Stomach (tissue), 9 donors: Measurements from ENCODE around the gene IZUMO1. TPM values are rescaled to one million over a fixed set of nuclear protein-coding genes. Genes with fewer than 3 reads are reported as not detected.
"Not testable (repeated sequence)": the region's sequence is repeated elsewhere in the genome, so short reads cannot be mapped to it uniquely, and the experiment has no call there.

Experiments
- DNase-seq, 2 donors: peaks; one replicate each; pipeline versions ENCODE4 v3.0.0 to v3.0.0-alpha.2; 2013 to 2019
- H3K27ac ChIP-seq, 5 donors: fragments of 200-600 bp in 4 of 5; sonication (generic) in 4 of 5; one replicate each; pipeline ENCODE4 v1.5.1; 2013 to 2019; ENCODE audit warnings: mild to moderate bottlenecking in 1 of 5, moderate library complexity in 1 of 5
- H3K27me3 ChIP-seq, 3 donors: fragments of 200-600 bp; sonication (generic); one replicate each; pipeline ENCODE4 v1.5.1; 2017 to 2019; ENCODE audit warnings: mixed run types in 1 of 3
- H3K36me3 ChIP-seq, 4 donors: fragments of 200-600 bp; sonication (generic); 1 replicate in 3 of 4; 2 replicates in 1 of 4; pipeline ENCODE4 v1.5.1; 2016 to 2019
- H3K4me1 ChIP-seq, 4 donors: fragments of 200-600 bp; sonication (generic); one replicate each; pipeline ENCODE4 v1.5.1; 2016 to 2019
- H3K4me3 ChIP-seq, 4 donors: fragments of 200-600 bp; sonication (generic) in 3 of 4; one replicate each; pipeline ENCODE4 v1.5.1; 2016 to 2019; ENCODE audit warnings: mild to moderate bottlenecking in 1 of 4
- H3K9me3 ChIP-seq, 4 donors: fragments of 200-600 bp; sonication (generic); one replicate each; pipeline ENCODE4 v1.5.1; 2016 to 2019
- CTCF ChIP-seq, 7 experiments: fragments of 450-650 bp in 4 of 7; fragments of 200-600 bp in 3 of 7; sonication (generic) in 3 of 7; IDR thresholded peaks; one replicate each; pipeline ENCODE4 v1.5.1; 2016 to 2019; ENCODE audit warnings: antibody characterized with exemption in 7 of 7, control low read depth in 2 of 7, mild to moderate bottlenecking in 1 of 7
- EP300 ChIP-seq: sonication (generic); formaldehyde crosslinking; IDR thresholded peaks from one replicate; pipeline ENCODE4 v1.6.1; 2017; ENCODE audit warnings: antibody characterized with exemption
- POLR2A ChIP-seq, 4 donors: fragments of 450-650 bp; IDR thresholded peaks; one replicate each; pipeline ENCODE4 v1.6.1; 2016; ENCODE audit warnings: antibody characterized with exemption in 4 of 4, control low read depth in 2 of 4, mild to moderate bottlenecking in 1 of 4, moderate library complexity in 1 of 4
- POLR2AphosphoS5 ChIP-seq, 3 donors: sonication (generic); formaldehyde crosslinking; IDR thresholded peaks; one replicate each; pipeline ENCODE4 v1.6.1; 2016; ENCODE audit warnings: antibody characterized with exemption in 3 of 3
- WGBS, 5 donors: extraction: QIAGEN DNeasy Blood & Tissue Kit in 3 of 5; methylation state at CpG; one replicate each; pipeline versions ENCODE4 v1.1.5 to v1.1.7; 2013 to 2018; 5-methylcytosine and 5-hydroxymethylcytosine counted together
- intact Hi-C: fragments of 100-400 bp; cut with DNase I; formaldehyde crosslinking; loops from one replicate; pipeline ENCODE4 v1.15.1; 2023; ENCODE audit warnings: low total_unique reads
- polyA plus RNA-seq, 3 donors: library from polyadenylated mRNA; stranded (reverse); fragments of 200-250 nt; gene quantifications; one replicate each; pipeline ENCODE4 v1.2.3, GENCODE V29; 2013
- small RNA-seq, 4 donors: library from RNA; depleted of rRNA; stranded (forward); fragments of <200 nt; gene quantifications; one replicate each; pipeline ENCODE3, GENCODE V24; 2016
- total RNA-seq, 5 donors: library from RNA; depleted of rRNA; stranded (reverse); fragments of >200 nt; gene quantifications; one replicate each; pipeline versions ENCODE4 v1.1.0 to v1.2.3, GENCODE V29; 2014 to 2016
- donor health status: healthy with polysubstance abuse.
- donor health status: Bipolar disorder and iron deficiency.
- donor health status: healthy.

Gene IZUMO1
- total and polyA plus RNA-seq, 8 donors = 0.62 to 14.3 (median 4.0) TPM; not detected in 3

GRCh38 chr19:48695743-48696352, 50.9 kb downstream of the IZUMO1 start, which contains the start of gene FUT2:
TSS of gene FUT2 (plus strand) at chr19:48695971. CDS start at chr19:48702957, 6,986 bp downstream.
- H3K4me1 ChIP-seq = peaks cover 17 to 36% (median 26%) of the 10 kb centered on the region in 4 donors
- intact Hi-C loops = no loop called here
- peak; percentile 90 to 92 for DNase-seq
- peak within 1 kb of the TSS; percentile 40 to 58 (median 47) for H3K4me3 ChIP-seq
- H3K27me3 ChIP-seq = peaks cover 0 to 23% (median 8%) of the 10 kb centered on the region in 3 donors
- 17 to 31% (median 22%) methylated on average over 13 to 16 of the region's 16 CpGs for WGBS, 5 donors
- peak within 1 kb of the TSS; percentile 86 to 94 (median 88) for H3K27ac ChIP-seq
- no peaks in the 10 kb centered on the region for H3K9me3 ChIP-seq
- TF ChIP-seq EP300 = no peak
- peak in 2 of 4 donors; percentile 59 to 93 for TF ChIP-seq POLR2A (IDR thresholded peaks at IDR 0.05)
- no peak for TF ChIP-seq CTCF (IDR thresholded peaks at IDR 0.05)
- peak in 2 of 3 donors; percentile 95 for TF ChIP-seq POLR2AphosphoS5 (IDR thresholded peaks at IDR 0.05)
- peaks cover 0 to 5% (median 1%) of the 10 kb centered on the region in 4 donors for H3K36me3 ChIP-seq

GRCh38 chr19:48693629-48694028, 53.1 kb downstream of the IZUMO1 start:
- intact Hi-C loops, DNase-seq, H3K4me3 ChIP-seq, H3K9me3 ChIP-seq, H3K36me3 ChIP-seq: not testable (repeated sequence)
- H3K27me3 ChIP-seq = peaks cover 0 to 23% (median 8%) of the 10 kb centered on the region in 3 donors
- peaks cover 13 to 44% (median 25%) of the 10 kb centered on the region in 4 donors for H3K4me1 ChIP-seq
- peak overlapping the region in 1 of 5 donors; percentile 88 for H3K27ac ChIP-seq
- 86 to 94% (median 88%) methylated on average over 9 of the region's 9 CpGs for WGBS, 5 donors

Small RNAs within 50 kb of the gene (small RNA-seq; reads per million reads assigned to genes)
- 0 reads per million in 4 donors for gene RNU6-317P

Other genes starting within 250 kb of the IZUMO1 start
- 10 to 100 TPM in 1 of 5 donors, 1 to 10 TPM in 1, under 1 TPM in 2, not detected in 1; 0.45 to 23.5 (median 1.1) TPM for gene LMTK3, start 235.1 kb downstream of the IZUMO1 start, total RNA-seq
- 1 to 10 TPM; 1.1 to 3.5 (median 2.8) TPM for gene LMTK3, start 235.1 kb downstream of the IZUMO1 start, polyA plus RNA-seq
- gene SULT2B1, start 194.7 kb downstream of the IZUMO1 start, total RNA-seq = 1 to 10 TPM in 2 of 5 donors, not detected in 3; 2.6 to 3.1 TPM
- 10 to 100 TPM in 1 of 3 donors, 1 to 10 TPM in 2; 2.0 to 46.8 (median 5.0) TPM for gene SULT2B1, start 194.7 kb downstream of the IZUMO1 start, polyA plus RNA-seq
- not detected for gene SPACA4, start 140.2 kb downstream of the IZUMO1 start, total RNA-seq
- not detected for gene SPACA4, start 140.2 kb downstream of the IZUMO1 start, polyA plus RNA-seq
- gene FAM83E, start 131.8 kb downstream of the IZUMO1 start, total RNA-seq = 100 to 1,000 TPM in 2 of 5 donors, 10 to 100 TPM in 3; 17.5 to 275 (median 56.0) TPM
- gene FAM83E, start 131.8 kb downstream of the IZUMO1 start, polyA plus RNA-seq = 10 to 100 TPM; 13.3 to 62.5 (median 15.4) TPM
- 1,000 to 10,000 TPM; 1,272 to 3,316 (median 1,768) TPM for gene RPL18, start 127.7 kb downstream of the IZUMO1 start, total RNA-seq
- gene RPL18, start 127.7 kb downstream of the IZUMO1 start, polyA plus RNA-seq = 1,000 to 10,000 TPM; 2,771 to 3,739 (median 3,620) TPM
- gene SPHK2, start 127.4 kb downstream of the IZUMO1 start, total RNA-seq = 100 to 1,000 TPM in 1 of 5 donors, 10 to 100 TPM in 4; 10.6 to 156 (median 19.2) TPM
- gene SPHK2, start 127.4 kb downstream of the IZUMO1 start, polyA plus RNA-seq = 10 to 100 TPM in 2 of 3 donors, 1 to 10 TPM in 1; 9.4 to 20.5 (median 19.9) TPM
- gene DBP, start 109.5 kb downstream of the IZUMO1 start, total RNA-seq = 10 to 100 TPM in 1 of 5 donors, 1 to 10 TPM in 3, not detected in 1; 7.2 to 21.7 (median 9.7) TPM
- gene DBP, start 109.5 kb downstream of the IZUMO1 start, polyA plus RNA-seq = 10 to 100 TPM in 1 of 3 donors, 1 to 10 TPM in 2; 4.2 to 29.0 (median 9.2) TPM
- 10 to 100 TPM in 2 of 5 donors, 1 to 10 TPM in 2, not detected in 1; 1.8 to 33.0 (median 18.1) TPM for gene CA11, start 100.7 kb downstream of the IZUMO1 start, total RNA-seq
- gene CA11, start 100.7 kb downstream of the IZUMO1 start, polyA plus RNA-seq = 10 to 100 TPM; 15.7 to 17.7 (median 15.8) TPM
- gene NTN5, start 73.9 kb downstream of the IZUMO1 start, total RNA-seq = not detected
- 1 to 10 TPM in 1 of 3 donors, not detected in 2; 1.3 TPM for gene NTN5, start 73.9 kb downstream of the IZUMO1 start, polyA plus RNA-seq
- 10 to 100 TPM; 23.2 to 42.0 (median 33.2) TPM for gene FUT2, start 50.9 kb downstream of the IZUMO1 start, total RNA-seq
- gene FUT2, start 50.9 kb downstream of the IZUMO1 start, polyA plus RNA-seq = 10 to 100 TPM; 22.7 to 76.8 (median 25.8) TPM
- 1 to 10 TPM in 1 of 5 donors, under 1 TPM in 1, not detected in 3; 0.55 to 3.6 TPM for gene MAMSTR, start 27.2 kb downstream of the IZUMO1 start, total RNA-seq
- 1 to 10 TPM in 2 of 3 donors, under 1 TPM in 1; 0.46 to 1.5 (median 1.5) TPM for gene MAMSTR, start 27.2 kb downstream of the IZUMO1 start, polyA plus RNA-seq
- gene RASIP1, start 6.3 kb downstream of the IZUMO1 start, total RNA-seq = 10 to 100 TPM in 1 of 5 donors, 1 to 10 TPM in 4; 4.7 to 26.8 (median 8.8) TPM
- 10 to 100 TPM; 11.1 to 44.9 (median 29.3) TPM for gene RASIP1, start 6.3 kb downstream of the IZUMO1 start, polyA plus RNA-seq
- gene FUT1, start 5.7 kb upstream of the IZUMO1 start, total RNA-seq = 10 to 100 TPM in 2 of 5 donors, 1 to 10 TPM in 2, not detected in 1; 7.0 to 54.5 (median 11.1) TPM
- gene FUT1, start 5.7 kb upstream of the IZUMO1 start, polyA plus RNA-seq = 1 to 10 TPM; 7.2 to 7.5 (median 7.2) TPM
- not detected for gene FGF21, start 8.6 kb upstream of the IZUMO1 start, total RNA-seq
- gene FGF21, start 8.6 kb upstream of the IZUMO1 start, polyA plus RNA-seq = not detected
- 100 to 1,000 TPM in 1 of 5 donors, 10 to 100 TPM in 4; 22.0 to 320 (median 23.9) TPM for gene BCAT2, start 64.1 kb upstream of the IZUMO1 start, total RNA-seq
- gene BCAT2, start 64.1 kb upstream of the IZUMO1 start, polyA plus RNA-seq = 10 to 100 TPM; 65.8 to 74.5 (median 68.5) TPM
- gene HSD17B14, start 89.6 kb upstream of the IZUMO1 start, total RNA-seq = 10 to 100 TPM in 2 of 5 donors, 1 to 10 TPM in 2, not detected in 1; 2.8 to 41.4 (median 17.3) TPM
- gene HSD17B14, start 89.6 kb upstream of the IZUMO1 start, polyA plus RNA-seq = 1 to 10 TPM; 5.4 to 9.8 (median 9.4) TPM
- 10 to 100 TPM in 2 of 5 donors, 1 to 10 TPM in 3; 1.7 to 35.6 (median 4.8) TPM for gene PLEKHA4, start 121.7 kb upstream of the IZUMO1 start, total RNA-seq
- 10 to 100 TPM; 30.1 to 85.0 (median 75.3) TPM for gene PLEKHA4, start 121.7 kb upstream of the IZUMO1 start, polyA plus RNA-seq
- 100 to 1,000 TPM in 1 of 5 donors, 10 to 100 TPM in 4; 14.6 to 107 (median 35.1) TPM for gene PPP1R15A, start 125.5 kb upstream of the IZUMO1 start, total RNA-seq
- 10 to 100 TPM; 34.6 to 59.8 (median 37.1) TPM for gene PPP1R15A, start 125.5 kb upstream of the IZUMO1 start, polyA plus RNA-seq
- 1 to 10 TPM in 2 of 5 donors, not detected in 3; 1.2 to 1.3 TPM for gene TULP2, start 151.8 kb upstream of the IZUMO1 start, total RNA-seq
- not detected for gene TULP2, start 151.8 kb upstream of the IZUMO1 start, polyA plus RNA-seq
- gene NUCB1, start 153.4 kb upstream of the IZUMO1 start, total RNA-seq = 100 to 1,000 TPM; 117 to 503 (median 135) TPM
- gene NUCB1, start 153.4 kb upstream of the IZUMO1 start, polyA plus RNA-seq = 100 to 1,000 TPM in 1 of 3 donors, 10 to 100 TPM in 2; 68.9 to 118 (median 91.5) TPM
- under 1 TPM in 1 of 5 donors, not detected in 4; 0.89 TPM for gene DHDH, start 186.8 kb upstream of the IZUMO1 start, total RNA-seq
- gene DHDH, start 186.8 kb upstream of the IZUMO1 start, polyA plus RNA-seq = 1 to 10 TPM in 1 of 3 donors, under 1 TPM in 1, not detected in 1; 0.93 to 1.2 TPM
- 100 to 1,000 TPM in 1 of 5 donors, 10 to 100 TPM in 4; 12.1 to 121 (median 20.2) TPM for gene BAX, start 208.0 kb upstream of the IZUMO1 start, total RNA-seq
- 10 to 100 TPM; 61.6 to 85.3 (median 77.6) TPM for gene BAX, start 208.0 kb upstream of the IZUMO1 start, polyA plus RNA-seq
- 1,000 to 10,000 TPM; 1,292 to 4,272 (median 3,457) TPM for gene FTL, start 218.4 kb upstream of the IZUMO1 start, total RNA-seq
- 1,000 to 10,000 TPM; 3,915 to 8,824 (median 7,571) TPM for gene FTL, start 218.4 kb upstream of the IZUMO1 start, polyA plus RNA-seq
- gene GYS1, start 246.4 kb upstream of the IZUMO1 start, total RNA-seq = 10 to 100 TPM; 13.0 to 63.6 (median 46.4) TPM
- gene GYS1, start 246.4 kb upstream of the IZUMO1 start, polyA plus RNA-seq = 10 to 100 TPM; 13.0 to 25.5 (median 15.5) TPM
- gene RUVBL2, start 247.0 kb upstream of the IZUMO1 start, total RNA-seq = 10 to 100 TPM in 4 of 5 donors, under 1 TPM in 1; 0.58 to 96.0 (median 59.1) TPM
- 10 to 100 TPM; 55.3 to 69.2 (median 63.3) TPM for gene RUVBL2, start 247.0 kb upstream of the IZUMO1 start, polyA plus RNA-seq